ENCODE measurements around the gene CC2D2B.

The CC2D2B gene

DNA sequence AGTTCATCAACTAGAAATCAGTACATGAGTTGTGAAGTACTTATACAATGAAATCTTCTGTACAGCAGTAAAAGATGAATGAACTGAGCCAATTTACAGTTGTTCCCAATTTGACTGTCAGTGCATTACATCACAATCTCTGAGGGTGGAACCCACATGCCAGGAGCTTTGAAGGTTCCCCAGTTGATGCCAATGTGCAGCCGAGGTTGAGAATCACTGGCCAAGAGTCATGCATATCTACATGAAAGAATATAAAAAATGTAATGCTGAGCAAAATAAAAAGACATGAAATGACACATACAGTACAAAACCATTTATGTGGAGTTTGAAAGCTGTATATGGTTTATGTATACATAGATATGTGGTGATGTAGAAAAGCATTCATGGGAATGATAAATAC is 113.6 kb downstream of the CC2D2B start:
- no peak overlapping the region for H3K27ac ChIP-seq (ENCODE audit: low read depth, low read length)
- H3K4me3 ChIP-seq (ENCODE audit: low read depth in 1 of 2, low read length in 2 of 2), result no peak overlapping the region
- no peaks in the 10 kb centered on the region for H3K36me3 ChIP-seq (ENCODE audit: control insufficient read depth in 1 of 2, insufficient read depth in 2 of 2, low read length in 2 of 2)
- H3K9me3 ChIP-seq (ENCODE audit: control insufficient read depth in 1 of 2, low read length in 2 of 2), result no peaks in the 10 kb centered on the region
- no peak overlapping the region for H3K9ac ChIP-seq (ENCODE audit: low read depth in 1 of 2, low read length in 2 of 2)
- H3K27me3 ChIP-seq (ENCODE audit: control insufficient read depth in 1 of 2, insufficient read depth in 2 of 2, low read length in 2 of 2), result no peaks in the 10 kb centered on the region
- peaks cover 0 to 6% of the 10 kb centered on the region in 2 donors for H3K4me1 ChIP-seq (ENCODE audit: control insufficient read depth in 1 of 2, insufficient read depth in 2 of 2, low read length in 2 of 2)

DNA sequence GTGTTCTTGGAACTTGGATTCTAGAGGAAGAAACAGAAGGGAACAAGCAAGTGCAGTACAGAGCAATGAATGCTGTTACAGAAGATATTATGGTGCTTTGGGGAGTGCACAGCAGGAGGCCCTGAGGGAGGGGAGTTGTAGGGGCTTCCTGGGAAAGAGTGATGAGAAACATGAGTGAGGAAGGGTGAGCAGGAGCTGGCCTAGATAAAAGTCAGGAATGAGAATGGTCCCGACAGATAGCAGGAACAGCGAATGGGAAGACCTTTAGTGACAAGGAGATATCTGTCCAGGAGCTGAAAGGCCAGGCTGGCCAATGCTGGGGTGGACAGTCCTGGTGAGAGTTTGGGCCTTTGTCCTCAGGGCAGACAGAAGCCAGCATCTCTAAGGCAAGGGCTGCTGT is 115.0 kb downstream of the CC2D2B start:
- H3K9me3 ChIP-seq (ENCODE audit: control insufficient read depth in 1 of 2, low read length in 2 of 2), result no peaks in the 10 kb centered on the region
- no peaks in the 10 kb centered on the region for H3K4me1 ChIP-seq (ENCODE audit: control insufficient read depth in 1 of 2, insufficient read depth in 2 of 2, low read length in 2 of 2)
- H3K27me3 ChIP-seq (ENCODE audit: control insufficient read depth in 1 of 2, insufficient read depth in 2 of 2, low read length in 2 of 2), result no peaks in the 10 kb centered on the region
- H3K9ac ChIP-seq (ENCODE audit: low read depth in 1 of 2, low read length in 2 of 2), result no peak overlapping the region
- no peak overlapping the region for H3K4me3 ChIP-seq (ENCODE audit: low read depth in 1 of 2, low read length in 2 of 2)
- no peaks in the 10 kb centered on the region for H3K36me3 ChIP-seq (ENCODE audit: control insufficient read depth in 1 of 2, insufficient read depth in 2 of 2, low read length in 2 of 2)
- H3K27ac ChIP-seq (ENCODE audit: low read depth, low read length), result no peak overlapping the region

DNA sequence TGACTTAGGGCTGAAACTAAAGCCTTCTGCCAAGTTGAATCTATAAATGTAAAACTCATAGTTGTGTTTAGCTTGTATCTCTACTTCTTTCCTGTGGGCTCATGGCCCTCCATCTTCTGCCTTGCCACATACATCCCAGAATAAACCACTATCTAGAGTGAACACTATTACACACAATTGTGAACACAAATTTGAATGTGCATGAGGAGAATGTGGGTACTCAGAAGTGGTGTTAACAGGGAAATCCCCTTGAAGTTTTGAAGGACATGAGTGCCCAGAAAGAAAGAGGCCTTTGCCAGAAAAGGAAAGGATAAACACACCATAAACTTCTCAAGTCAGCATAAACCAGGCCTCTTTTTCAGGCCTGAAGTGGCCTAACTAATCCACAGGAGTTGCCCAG is 115.4 kb downstream of the CC2D2B start:
- Histone ChIP-seq H3K27ac (ENCODE audit: low read depth, low read length) (no peak overlapping the region), H3K4me1 (ENCODE audit: control insufficient read depth in 1 of 2, insufficient read depth in 2 of 2, low read length in 2 of 2) (no peaks in the 10 kb centered on the region), H3K9me3 (ENCODE audit: control insufficient read depth in 1 of 2, low read length in 2 of 2) (no peaks in the 10 kb centered on the region), H3K9ac (ENCODE audit: low read depth in 1 of 2, low read length in 2 of 2) (no peak overlapping the region), H3K36me3 (ENCODE audit: control insufficient read depth in 1 of 2, insufficient read depth in 2 of 2, low read length in 2 of 2) (no peaks in the 10 kb centered on the region), H3K4me3 (ENCODE audit: low read depth in 1 of 2, low read length in 2 of 2) (no peak overlapping the region), H3K27me3 (ENCODE audit: control insufficient read depth in 1 of 2, insufficient read depth in 2 of 2, low read length in 2 of 2) (no peaks in the 10 kb centered on the region)

DNA sequence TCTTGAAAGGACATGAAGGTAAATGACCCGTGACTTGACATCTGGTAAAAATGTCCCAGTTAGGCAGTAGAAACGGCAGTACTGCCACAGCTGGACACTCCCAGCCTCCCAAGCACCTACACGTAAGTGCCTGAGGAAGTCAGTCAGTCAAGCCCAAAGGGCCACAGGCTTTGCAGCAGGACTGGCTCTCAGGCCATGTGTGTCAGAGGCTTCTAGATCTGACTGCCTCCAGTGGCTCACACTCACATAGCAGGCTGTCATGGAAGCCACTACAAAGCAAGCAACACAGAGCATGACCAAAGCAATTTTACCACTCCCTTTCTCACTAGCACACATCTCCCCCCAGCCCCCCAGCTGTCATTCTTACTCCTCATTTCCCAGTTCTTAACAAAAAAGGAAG is 117.8 kb downstream of the CC2D2B start:
- Histone ChIP-seq H3K36me3 (ENCODE audit: control insufficient read depth in 1 of 2, insufficient read depth in 2 of 2, low read length in 2 of 2) (no peaks in the 10 kb centered on the region), H3K27ac (ENCODE audit: low read depth, low read length) (no peak overlapping the region), H3K4me3 (ENCODE audit: low read depth in 1 of 2, low read length in 2 of 2) (no peak overlapping the region), H3K9ac (ENCODE audit: low read depth in 1 of 2, low read length in 2 of 2) (no peak overlapping the region), H3K9me3 (ENCODE audit: control insufficient read depth in 1 of 2, low read length in 2 of 2) (no peaks in the 10 kb centered on the region), H3K4me1 (ENCODE audit: control insufficient read depth in 1 of 2, insufficient read depth in 2 of 2, low read length in 2 of 2) (no peaks in the 10 kb centered on the region), H3K27me3 (ENCODE audit: control insufficient read depth in 1 of 2, insufficient read depth in 2 of 2, low read length in 2 of 2) (no peaks in the 10 kb centered on the region)

DNA sequence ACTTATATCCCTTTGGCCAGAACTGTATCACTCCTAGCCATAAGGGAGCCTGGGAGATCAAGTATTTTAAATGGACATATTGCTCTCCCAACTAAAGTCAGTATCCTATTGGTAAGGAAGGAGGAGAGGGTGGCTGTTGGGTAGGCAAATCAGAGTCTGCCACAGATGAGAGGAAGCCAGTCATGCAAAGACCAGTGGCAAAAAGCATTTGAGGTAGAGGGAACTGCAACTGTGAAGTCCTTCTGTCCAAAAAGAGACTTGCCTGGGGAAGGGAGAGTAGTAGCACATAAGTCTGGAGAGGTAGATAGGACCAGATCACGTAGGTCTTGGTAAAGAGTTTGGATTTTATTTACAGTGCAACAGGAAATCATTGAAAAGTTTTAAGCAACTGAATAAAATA is 126.8 kb downstream of the CC2D2B start:
- Histone ChIP-seq H3K27me3 (ENCODE audit: control insufficient read depth in 1 of 2, insufficient read depth in 2 of 2, low read length in 2 of 2) (no peaks in the 10 kb centered on the region), H3K4me3 (ENCODE audit: low read depth in 1 of 2, low read length in 2 of 2) (no peak overlapping the region), H3K36me3 (ENCODE audit: control insufficient read depth in 1 of 2, insufficient read depth in 2 of 2, low read length in 2 of 2) (no peaks in the 10 kb centered on the region), H3K4me1 (ENCODE audit: control insufficient read depth in 1 of 2, insufficient read depth in 2 of 2, low read length in 2 of 2) (no peaks in the 10 kb centered on the region), H3K9me3 (ENCODE audit: control insufficient read depth in 1 of 2, low read length in 2 of 2) (no peaks in the 10 kb centered on the region), H3K27ac (ENCODE audit: low read depth, low read length) (no peak overlapping the region), H3K9ac (ENCODE audit: low read depth in 1 of 2, low read length in 2 of 2) (no peak overlapping the region)

DNA sequence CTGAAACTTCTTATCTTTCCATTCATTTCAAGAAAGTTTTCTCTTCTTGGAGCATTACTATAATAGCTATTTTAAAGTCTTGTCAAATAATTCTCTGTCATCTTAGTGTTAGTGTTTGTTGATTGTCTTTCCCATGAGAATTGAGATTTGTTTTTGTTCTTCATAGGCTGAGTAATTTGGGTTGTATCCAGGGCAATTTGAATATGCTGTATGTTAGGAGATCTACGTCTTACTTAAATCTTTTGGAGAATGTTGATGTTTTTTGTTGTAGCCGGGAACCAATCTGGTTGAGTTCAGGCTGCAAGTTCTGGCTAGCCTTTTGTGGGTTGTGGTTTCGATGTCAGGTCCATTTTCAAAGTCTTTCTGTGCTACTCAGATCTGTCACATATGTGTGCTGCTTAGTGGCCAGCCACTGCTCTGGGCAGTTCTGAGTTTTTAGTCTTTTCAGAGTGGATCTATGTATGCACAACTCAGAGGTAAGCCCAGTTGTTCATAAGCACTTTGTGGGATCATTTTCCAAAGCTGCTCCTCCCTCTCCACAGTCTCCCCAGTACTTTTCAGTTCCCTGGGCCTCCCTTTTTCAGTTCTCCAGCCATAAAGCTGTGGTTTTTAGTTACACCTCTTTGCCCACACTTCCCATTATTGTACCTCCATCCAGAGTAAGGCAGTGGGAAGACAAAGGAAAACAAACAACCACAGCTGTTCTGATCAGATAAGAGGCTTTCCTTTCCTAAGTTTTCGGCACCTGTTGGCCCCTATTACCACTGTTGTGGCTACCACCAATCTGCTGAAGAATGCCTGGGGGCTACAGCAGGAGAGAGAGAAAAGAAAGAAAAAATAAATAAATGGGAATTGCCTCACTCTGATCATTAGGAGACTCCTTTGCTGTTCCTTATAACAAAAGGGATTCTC is 131.0 kb downstream of the CC2D2B start:
- H3K27me3 ChIP-seq (ENCODE audit: control insufficient read depth in 1 of 2, insufficient read depth in 2 of 2, low read length in 2 of 2), result no peaks in the 10 kb centered on the region
- H3K27ac ChIP-seq (ENCODE audit: low read depth, low read length), result no peak overlapping the region
- no peaks in the 10 kb centered on the region for H3K9me3 ChIP-seq (ENCODE audit: control insufficient read depth in 1 of 2, low read length in 2 of 2)
- peaks cover 6 to 7% of the 10 kb centered on the region in 2 donors for H3K4me1 ChIP-seq (ENCODE audit: control insufficient read depth in 1 of 2, insufficient read depth in 2 of 2, low read length in 2 of 2)
- no peaks in the 10 kb centered on the region for H3K36me3 ChIP-seq (ENCODE audit: control insufficient read depth in 1 of 2, insufficient read depth in 2 of 2, low read length in 2 of 2)
- no peak overlapping the region for H3K9ac ChIP-seq (ENCODE audit: low read depth in 1 of 2, low read length in 2 of 2)
- no peak overlapping the region for H3K4me3 ChIP-seq (ENCODE audit: low read depth in 1 of 2, low read length in 2 of 2)

DNA sequence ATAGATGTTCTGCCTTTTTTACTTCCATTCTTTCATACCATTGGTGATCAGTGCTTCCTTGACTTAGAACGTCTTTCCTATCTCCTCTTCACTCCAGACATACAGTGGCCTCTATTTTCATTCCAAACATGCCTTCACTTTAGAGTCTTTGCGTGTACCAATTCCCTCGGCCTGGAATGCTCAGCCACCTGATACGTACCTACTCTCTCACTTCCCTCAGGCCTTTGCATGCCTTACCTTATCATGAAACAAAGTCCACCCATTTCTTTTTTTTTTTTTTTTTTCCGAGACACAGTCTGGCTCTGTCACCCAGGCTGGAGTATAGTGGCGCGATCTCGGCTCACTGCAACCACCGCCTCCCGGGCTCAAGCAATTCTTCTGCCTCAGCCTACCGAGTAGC is 133.4 kb downstream of the CC2D2B start:
- no peaks in the 10 kb centered on the region for H3K9me3 ChIP-seq (ENCODE audit: control insufficient read depth in 1 of 2, low read length in 2 of 2)
- H3K27ac ChIP-seq (ENCODE audit: low read depth, low read length), result no peak overlapping the region

DNA sequence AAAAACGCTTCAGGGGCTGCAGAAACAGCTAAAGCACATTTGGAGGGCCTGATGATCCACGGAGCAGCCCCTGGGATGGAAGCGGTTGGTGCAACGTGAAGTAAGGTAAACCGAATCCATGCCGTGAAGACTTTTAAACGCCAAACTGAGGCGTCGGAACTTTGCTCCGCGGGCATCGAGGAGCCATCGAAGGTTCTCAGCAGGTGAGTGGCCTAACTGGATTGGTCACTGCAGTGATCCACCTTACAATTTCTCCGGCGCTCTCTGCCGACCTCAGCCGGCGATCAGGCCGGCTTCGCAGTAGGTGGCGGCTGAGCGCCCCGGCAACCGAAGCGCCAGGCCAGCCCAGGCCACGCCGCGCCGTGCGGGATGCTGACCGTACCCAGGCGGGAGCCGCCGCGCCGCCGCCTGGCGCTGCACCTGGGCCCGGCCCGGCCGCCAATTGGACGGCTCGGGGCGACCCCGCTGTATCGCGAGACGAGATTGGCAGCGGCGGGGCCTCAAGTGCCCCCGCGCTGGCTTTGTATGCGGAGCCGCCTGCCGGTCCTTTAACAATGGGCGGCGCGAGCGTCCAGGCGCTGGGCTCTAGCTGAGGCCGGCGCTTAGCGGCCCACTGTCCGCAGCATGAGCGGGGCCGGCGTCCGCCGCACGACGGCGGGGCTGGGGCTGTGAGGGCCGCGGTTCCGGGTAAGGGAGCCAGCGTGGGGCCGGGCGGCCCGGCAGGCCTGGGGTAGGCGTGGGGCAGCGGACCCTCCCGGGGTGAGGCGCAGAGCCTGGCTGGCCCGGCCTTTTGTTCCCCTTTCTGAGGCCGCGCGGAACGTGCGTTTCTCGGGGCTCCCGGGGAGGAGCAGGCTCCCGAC is 135.5 kb downstream of the CC2D2B start, which contains the start of gene CCNJ:
CCNJ (plus strand) TSS at position 551 of the 860 bp plus-strand sequence. CDS start 811 bp downstream, outside the sequence.
- Histone ChIP-seq H3K4me1 (ENCODE audit: control insufficient read depth in 1 of 2, insufficient read depth in 2 of 2, low read length in 2 of 2) (peaks cover 16 to 26% of the 10 kb centered on the region in 2 donors), H3K27ac (ENCODE audit: low read depth, low read length) (peak within 1 kb of the TSS; percentile 71), H3K9me3 (ENCODE audit: control insufficient read depth in 1 of 2, low read length in 2 of 2) (no peaks in the 10 kb centered on the region), H3K9ac (ENCODE audit: low read depth in 1 of 2, low read length in 2 of 2) (peak within 1 kb of the TSS; percentile 77 to 78), H3K4me3 (ENCODE audit: low read depth in 1 of 2, low read length in 2 of 2) (peak within 1 kb of the TSS; percentile 77 to 80), H3K27me3 (ENCODE audit: control insufficient read depth in 1 of 2, insufficient read depth in 2 of 2, low read length in 2 of 2) (no peaks in the 10 kb centered on the region), H3K36me3 (ENCODE audit: control insufficient read depth in 1 of 2, insufficient read depth in 2 of 2, low read length in 2 of 2) (no peaks in the 10 kb centered on the region)

More for the DNA sequence above, 133.4 kb downstream of the CC2D2B start:
- Histone ChIP-seq H3K4me3 (ENCODE audit: low read depth in 1 of 2, low read length in 2 of 2) (no peak overlapping the region), H3K9ac (ENCODE audit: low read depth in 1 of 2, low read length in 2 of 2) (no peak overlapping the region), H3K36me3 (ENCODE audit: control insufficient read depth in 1 of 2, insufficient read depth in 2 of 2, low read length in 2 of 2) (no peaks in the 10 kb centered on the region), H3K4me1 (ENCODE audit: control insufficient read depth in 1 of 2, insufficient read depth in 2 of 2, low read length in 2 of 2) (peaks cover 16 to 20% of the 10 kb centered on the region in 2 donors), H3K27me3 (ENCODE audit: control insufficient read depth in 1 of 2, insufficient read depth in 2 of 2, low read length in 2 of 2) (no peaks in the 10 kb centered on the region)

DNA sequence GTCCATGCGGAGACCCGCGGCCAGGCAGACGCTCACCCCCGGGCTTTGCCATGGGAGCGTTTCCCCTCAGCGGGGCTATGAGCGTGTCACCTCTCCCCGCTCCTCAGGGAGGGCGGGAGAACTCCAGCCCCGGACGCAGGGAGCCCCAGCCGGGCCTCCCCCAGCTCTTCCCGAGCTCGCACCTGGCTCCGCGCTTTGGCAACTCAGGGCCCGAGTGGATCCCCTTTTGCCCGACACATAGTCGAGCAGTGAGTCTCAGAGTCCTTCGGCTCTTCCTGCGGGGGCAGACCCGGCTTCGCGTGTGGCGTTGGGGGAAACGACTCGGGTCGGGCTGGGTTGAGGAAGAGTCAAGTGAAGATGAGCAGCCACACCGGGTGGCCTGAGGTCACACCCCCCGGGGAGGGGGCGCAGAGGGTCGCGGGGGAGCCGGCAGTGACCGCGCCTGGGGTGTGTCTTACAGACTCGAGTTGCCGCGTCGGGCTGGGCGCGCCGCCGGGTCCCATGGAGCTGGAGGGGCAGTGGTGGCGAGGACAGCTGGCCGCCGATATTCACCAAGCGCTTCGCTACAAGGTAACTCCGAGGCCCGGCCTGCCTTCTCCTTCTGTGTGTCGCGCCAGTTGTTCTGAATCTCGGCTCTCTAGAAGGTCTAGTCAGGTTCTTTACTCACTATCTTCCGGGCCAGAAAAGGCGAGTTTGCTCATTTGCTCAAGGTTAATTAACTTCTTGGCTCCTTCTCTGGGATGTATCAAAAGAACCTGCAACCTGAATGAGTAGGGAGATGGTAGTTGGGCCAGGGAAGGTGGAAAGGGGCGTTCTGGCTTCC is 136.3 kb downstream of the CC2D2B start:
- H3K27me3 ChIP-seq (ENCODE audit: control insufficient read depth in 1 of 2, insufficient read depth in 2 of 2, low read length in 2 of 2), result no peaks in the 10 kb centered on the region
- H3K9me3 ChIP-seq (ENCODE audit: control insufficient read depth in 1 of 2, low read length in 2 of 2), result no peaks in the 10 kb centered on the region

More for the DNA sequence above, 136.3 kb downstream of the CC2D2B start:
- Histone ChIP-seq H3K4me3 (ENCODE audit: low read depth in 1 of 2, low read length in 2 of 2) (peak overlapping the region; percentile 77 to 80), H3K36me3 (ENCODE audit: control insufficient read depth in 1 of 2, insufficient read depth in 2 of 2, low read length in 2 of 2) (no peaks in the 10 kb centered on the region), H3K9ac (ENCODE audit: low read depth in 1 of 2, low read length in 2 of 2) (peak overlapping the region; percentile 77 to 78), H3K4me1 (ENCODE audit: control insufficient read depth in 1 of 2, insufficient read depth in 2 of 2, low read length in 2 of 2) (peaks cover 16 to 26% of the 10 kb centered on the region in 2 donors), H3K27ac (ENCODE audit: low read depth, low read length) (peak overlapping the region; percentile 71)
